ENCODE measurements around the gene MDFI. TPM values are rescaled to one million over a fixed set of nuclear protein-coding genes. Genes with fewer than 3 reads are reported as not detected.

MDFI gene
- total RNA-seq, 1 experiment from 2014 or later: 166 TPM

- no peak overlapping the region for H3K27ac ChIP-seq
- no peaks in the 10 kb centered on the region for H3K27me3 ChIP-seq
- no peak for DNase-seq
- no peaks in the 10 kb centered on the region for H3K36me3 ChIP-seq
- no peaks in the 10 kb centered on the region for H3K9me3 ChIP-seq (replicated peaks)
- no peak overlapping the region for H3K4me3 ChIP-seq
- peaks cover 4% of the 10 kb centered on the region; the same call in 1 of the 2 replicates for H3K4me1 ChIP-seq
These were observed 46.3 kb downstream of the MDFI start for GRCh38 chr6:41684311-41685180.

GRCh38 chr6:41685641-41686380, 47.5 kb downstream of the MDFI start:
- Histone ChIP-seq H3K27me3 (no peaks in the 10 kb centered on the region), H3K4me3 (no peak overlapping the region), H3K4me1 (peaks cover 4% of the 10 kb centered on the region; the same call in 1 of the 2 replicates), H3K9me3 (replicated peaks) (no peaks in the 10 kb centered on the region), H3K36me3 (no peaks in the 10 kb centered on the region), H3K27ac (no peak overlapping the region)
- no peak for DNase-seq

- DNase-seq: no peak
- Histone ChIP-seq H3K27me3 (no peaks in the 10 kb centered on the region), H3K9me3 (replicated peaks) (no peaks in the 10 kb centered on the region), H3K27ac (no peak overlapping the region), H3K4me3 (no peak overlapping the region), H3K36me3 (no peaks in the 10 kb centered on the region), H3K4me1 (no peaks in the 10 kb centered on the region)
These were observed 49.4 kb downstream of the MDFI start for GRCh38 chr6:41687501-41688175.

- H3K27ac ChIP-seq: no peak overlapping the region
- H3K4me3 ChIP-seq: no peak overlapping the region
- no peak for DNase-seq
- no peaks in the 10 kb centered on the region for H3K27me3 ChIP-seq
- no peaks in the 10 kb centered on the region for H3K4me1 ChIP-seq
- no peaks in the 10 kb centered on the region for H3K36me3 ChIP-seq
- H3K9me3 ChIP-seq (replicated peaks): no peaks in the 10 kb centered on the region
These were observed 50.1 kb downstream of the MDFI start for GRCh38 chr6:41688256-41688965.

DNA sequence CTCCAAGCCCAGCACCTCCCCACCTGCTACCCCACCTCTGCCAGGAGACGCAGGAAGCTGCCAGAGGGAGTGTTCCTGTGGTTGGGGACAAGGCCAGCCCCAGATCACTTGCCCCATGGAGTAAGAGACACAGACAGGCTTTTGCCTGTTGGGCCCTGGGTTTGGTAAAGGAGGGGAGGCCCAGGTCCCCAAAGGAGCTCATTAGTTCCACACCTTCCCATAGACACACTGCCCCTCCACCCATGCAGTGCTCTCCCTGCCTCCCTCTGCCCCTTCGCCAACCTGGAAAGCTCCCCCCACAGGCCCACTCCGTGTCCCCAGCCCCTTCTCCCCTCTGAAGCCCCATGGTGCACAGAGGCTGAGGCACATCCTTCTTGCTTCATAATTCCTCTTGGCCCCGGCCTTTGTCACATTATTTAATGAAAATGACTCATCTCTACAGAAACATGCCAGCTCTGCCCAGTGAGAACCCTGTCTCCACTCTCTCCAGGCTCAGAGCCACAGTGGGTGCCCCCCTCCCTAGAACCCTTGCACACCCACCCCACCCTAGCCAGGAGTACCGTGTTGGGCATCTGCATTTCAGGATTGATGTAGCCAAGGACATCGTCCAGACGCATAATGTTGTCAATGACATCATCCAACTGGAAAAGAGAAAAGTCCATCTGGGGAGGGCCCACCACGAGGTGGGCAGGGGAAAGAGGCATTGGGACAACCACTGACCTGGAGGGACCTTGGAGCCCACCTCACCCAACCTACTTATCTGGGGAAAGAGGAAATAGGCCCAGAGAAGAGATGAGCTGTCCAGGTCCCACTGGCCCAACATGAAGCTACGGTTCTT, 51.1 kb downstream of the MDFI start:
- Histone ChIP-seq H3K4me1 (no peaks in the 10 kb centered on the region), H3K4me3 (no peak overlapping the region), H3K27ac (no peak overlapping the region), H3K9me3 (replicated peaks) (no peaks in the 10 kb centered on the region), H3K27me3 (no peaks in the 10 kb centered on the region), H3K36me3 (no peaks in the 10 kb centered on the region)
- DNase-seq: no peak

- Histone ChIP-seq H3K27me3 (no peaks in the 10 kb centered on the region), H3K4me3 (no peak overlapping the region), H3K4me1 (no peaks in the 10 kb centered on the region), H3K27ac (no peak overlapping the region), H3K9me3 (replicated peaks) (no peaks in the 10 kb centered on the region), H3K36me3 (no peaks in the 10 kb centered on the region)
- no peak for DNase-seq
These were observed 52.5 kb downstream of the MDFI start for GRCh38 chr6:41690541-41691330.

DNA sequence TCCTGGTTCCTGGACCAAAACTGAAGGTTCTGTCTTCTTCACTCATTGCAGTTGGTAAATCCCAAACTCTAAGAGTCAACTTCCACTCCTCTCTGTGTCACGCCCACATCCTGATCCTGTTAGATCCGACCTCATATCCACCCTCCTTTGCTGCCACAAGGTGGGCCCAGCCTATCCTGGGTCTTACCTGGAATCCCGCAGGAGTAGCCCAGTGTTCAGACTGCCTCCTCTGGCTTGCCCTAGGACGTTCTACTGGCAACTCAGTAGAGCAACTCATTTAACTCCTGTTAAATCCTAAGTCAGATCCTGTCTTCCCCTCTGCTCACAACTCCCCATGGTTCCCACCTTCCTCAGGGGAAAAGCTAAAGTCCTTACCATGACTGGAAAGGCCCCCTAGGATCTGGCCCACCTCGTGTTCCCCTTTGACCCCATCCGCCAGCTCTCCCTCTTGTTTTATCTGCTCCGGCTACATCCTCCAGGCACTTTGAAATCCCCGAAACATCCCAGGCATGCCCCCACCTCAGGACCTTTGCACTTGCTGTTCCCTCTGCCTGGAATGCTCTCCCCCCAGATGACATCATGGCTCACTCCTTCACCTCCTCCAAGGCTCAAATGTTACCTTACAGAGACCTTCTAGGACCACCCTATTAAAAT, 53.3 kb downstream of the MDFI start:
- Histone ChIP-seq H3K9me3 (replicated peaks) (no peaks in the 10 kb centered on the region), H3K27ac (no peak overlapping the region), H3K36me3 (no peaks in the 10 kb centered on the region), H3K4me3 (no peak overlapping the region), H3K27me3 (no peaks in the 10 kb centered on the region), H3K4me1 (no peaks in the 10 kb centered on the region)
- DNase-seq: no peak

DNA sequence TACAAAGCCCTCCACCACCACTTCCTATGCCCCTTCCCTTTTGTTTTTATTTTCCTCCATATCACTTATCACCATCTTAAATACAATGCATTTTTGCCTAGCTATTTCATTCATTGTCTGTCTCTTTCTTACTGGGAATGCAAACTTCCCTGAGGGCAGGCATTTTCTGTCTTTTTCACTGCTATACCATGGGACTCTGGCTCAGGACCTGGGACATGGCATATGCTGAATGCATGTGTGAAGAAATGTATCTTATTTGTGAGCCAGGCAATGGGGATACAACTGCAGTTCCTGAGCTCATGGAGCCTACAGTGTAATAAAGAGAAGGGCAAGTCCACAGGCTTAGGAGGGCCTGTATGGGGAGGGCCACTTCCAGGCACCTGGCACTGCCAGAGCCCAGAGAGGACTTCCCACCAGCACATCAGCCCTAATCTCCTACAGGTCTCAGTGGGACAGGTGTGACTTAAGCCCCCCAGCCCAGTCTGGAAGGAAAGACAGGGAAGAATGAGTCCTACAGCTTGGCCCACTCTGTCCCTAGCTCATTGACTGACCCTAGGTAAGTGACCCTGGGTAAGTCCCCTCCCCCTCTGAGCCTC, 53.9 kb downstream of the MDFI start:
- no peaks in the 10 kb centered on the region for H3K36me3 ChIP-seq
- H3K9me3 ChIP-seq (replicated peaks): no peaks in the 10 kb centered on the region
- H3K4me1 ChIP-seq: no peaks in the 10 kb centered on the region
- no peaks in the 10 kb centered on the region for H3K27me3 ChIP-seq
- no peak overlapping the region for H3K27ac ChIP-seq
- no peak overlapping the region for H3K4me3 ChIP-seq
- no peak for DNase-seq

DNA sequence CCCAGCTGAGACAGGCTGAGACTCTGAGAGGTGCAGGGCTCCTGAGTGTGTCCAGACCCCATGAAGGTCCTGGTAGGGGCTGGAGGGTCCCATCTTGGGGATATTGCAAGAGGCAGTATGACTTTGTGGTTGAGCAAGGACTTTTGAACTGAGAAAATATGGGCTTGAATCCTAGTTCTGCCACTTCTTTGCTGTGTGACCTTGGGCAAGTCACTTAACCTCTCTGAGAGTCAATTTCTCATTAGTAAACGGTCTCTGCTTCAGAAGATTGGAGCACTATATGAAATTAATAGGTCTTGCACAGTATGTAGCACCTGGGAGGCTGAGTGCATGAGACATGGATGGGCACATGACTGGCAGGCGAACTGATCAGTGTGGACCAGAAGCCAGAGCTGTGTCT, 54.5 kb downstream of the MDFI start:
- Histone ChIP-seq H3K27me3 (no peaks in the 10 kb centered on the region), H3K36me3 (no peaks in the 10 kb centered on the region), H3K9me3 (replicated peaks) (no peaks in the 10 kb centered on the region), H3K27ac (no peak overlapping the region), H3K4me3 (no peak overlapping the region), H3K4me1 (peaks cover 4% of the 10 kb centered on the region)
- no peak for DNase-seq

- DNase-seq: no peak
- H3K4me3 ChIP-seq: no peak overlapping the region
- no peak overlapping the region for H3K27ac ChIP-seq
- no peaks in the 10 kb centered on the region for H3K9me3 ChIP-seq (replicated peaks)
- H3K36me3 ChIP-seq: no peaks in the 10 kb centered on the region
- no peaks in the 10 kb centered on the region for H3K27me3 ChIP-seq
- peaks cover 12% of the 10 kb centered on the region for H3K4me1 ChIP-seq
These were observed 55.3 kb downstream of the MDFI start for GRCh38 chr6:41693281-41694240.

DNA sequence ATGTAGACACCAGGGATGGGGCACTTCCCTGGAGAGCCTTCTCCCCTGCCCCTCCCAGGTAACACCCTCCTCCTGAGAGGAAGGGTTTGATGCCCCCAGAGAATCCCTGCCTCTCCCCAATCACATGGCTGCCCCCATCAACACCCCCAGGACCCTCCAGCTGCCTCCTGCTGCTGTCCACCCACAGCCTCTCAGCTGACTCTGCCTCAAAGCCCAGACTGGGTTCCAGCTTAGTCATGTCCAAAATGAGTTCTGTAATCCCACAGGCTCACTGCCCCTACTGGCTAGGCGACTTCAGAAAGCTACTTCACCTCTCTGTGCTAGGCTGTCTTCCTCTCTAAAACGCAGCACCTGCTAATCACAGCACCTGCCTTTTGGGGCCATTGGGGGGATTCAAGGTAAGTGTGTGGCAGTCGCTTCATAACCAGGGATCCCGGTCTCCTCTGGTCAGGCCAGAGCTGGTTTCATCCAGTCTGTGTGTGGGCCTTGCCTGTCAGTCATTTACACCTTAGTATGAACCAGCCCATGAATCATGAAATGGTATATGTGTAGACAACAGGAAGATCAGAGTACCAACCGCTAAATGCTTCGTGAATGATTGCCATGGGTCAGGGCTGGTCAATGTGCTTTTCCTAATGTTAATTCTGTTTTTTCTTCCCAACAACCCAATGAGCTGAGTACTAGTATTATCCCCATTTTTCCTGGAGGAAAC, 56.7 kb downstream of the MDFI start:
- no peak for DNase-seq
- no peaks in the 10 kb centered on the region for H3K9me3 ChIP-seq (replicated peaks)

More for the DNA sequence above, 56.7 kb downstream of the MDFI start:
- H3K36me3 ChIP-seq: no peaks in the 10 kb centered on the region
- H3K4me3 ChIP-seq: no peak overlapping the region
- no peak overlapping the region for H3K27ac ChIP-seq
- no peaks in the 10 kb centered on the region for H3K27me3 ChIP-seq
- peaks cover 17% of the 10 kb centered on the region for H3K4me1 ChIP-seq
